ENCODE data around the gene RGS5. TPM values are rescaled to one million over a fixed set of nuclear protein-coding genes. Genes with fewer than 3 reads are reported as not detected.

RGS5 gene
- total RNA-seq, 1 donor from 2014 or later, result 94.0 TPM

- no peak for DNase-seq (ENCODE audit: extremely low spot score in 2 of 2)
- Histone ChIP-seq H3K4me1 (no peaks in the 10 kb centered on the region), H3K9me3 (no peaks in the 10 kb centered on the region), H3K36me3 (no peaks in the 10 kb centered on the region), H3K27ac (no peak overlapping the region), H3K4me3 (no peak overlapping the region), H3K27me3 (no peaks in the 10 kb centered on the region)
- no peak for TF ChIP-seq POLR2A (IDR thresholded peaks at IDR 0.05)
- TF ChIP-seq, protein P1, sequence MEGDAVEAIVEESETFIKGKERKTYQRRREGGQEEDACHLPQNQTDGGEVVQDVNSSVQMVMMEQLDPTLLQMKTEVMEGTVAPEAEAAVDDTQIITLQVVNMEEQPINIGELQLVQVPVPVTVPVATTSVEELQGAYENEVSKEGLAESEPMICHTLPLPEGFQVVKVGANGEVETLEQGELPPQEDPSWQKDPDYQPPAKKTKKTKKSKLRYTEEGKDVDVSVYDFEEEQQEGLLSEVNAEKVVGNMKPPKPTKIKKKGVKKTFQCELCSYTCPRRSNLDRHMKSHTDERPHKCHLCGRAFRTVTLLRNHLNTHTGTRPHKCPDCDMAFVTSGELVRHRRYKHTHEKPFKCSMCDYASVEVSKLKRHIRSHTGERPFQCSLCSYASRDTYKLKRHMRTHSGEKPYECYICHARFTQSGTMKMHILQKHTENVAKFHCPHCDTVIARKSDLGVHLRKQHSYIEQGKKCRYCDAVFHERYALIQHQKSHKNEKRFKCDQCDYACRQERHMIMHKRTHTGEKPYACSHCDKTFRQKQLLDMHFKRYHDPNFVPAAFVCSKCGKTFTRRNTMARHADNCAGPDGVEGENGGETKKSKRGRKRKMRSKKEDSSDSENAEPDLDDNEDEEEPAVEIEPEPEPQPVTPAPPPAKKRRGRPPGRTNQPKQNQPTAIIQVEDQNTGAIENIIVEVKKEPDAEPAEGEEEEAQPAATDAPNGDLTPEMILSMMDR (IDR thresholded peaks at IDR 0.05), result no peak
- TF ChIP-seq POLR2AphosphoS5 (IDR thresholded peaks at IDR 0.05; ENCODE audit: insufficient read depth in 1 of 2, low read depth in 1 of 2), result no peak
- intact Hi-C loops (cut with DNase I), result no loop called here
These were observed 14.9 kb downstream of the RGS5 start for GRCh38 chr1:163187849-163188248.

DNA sequence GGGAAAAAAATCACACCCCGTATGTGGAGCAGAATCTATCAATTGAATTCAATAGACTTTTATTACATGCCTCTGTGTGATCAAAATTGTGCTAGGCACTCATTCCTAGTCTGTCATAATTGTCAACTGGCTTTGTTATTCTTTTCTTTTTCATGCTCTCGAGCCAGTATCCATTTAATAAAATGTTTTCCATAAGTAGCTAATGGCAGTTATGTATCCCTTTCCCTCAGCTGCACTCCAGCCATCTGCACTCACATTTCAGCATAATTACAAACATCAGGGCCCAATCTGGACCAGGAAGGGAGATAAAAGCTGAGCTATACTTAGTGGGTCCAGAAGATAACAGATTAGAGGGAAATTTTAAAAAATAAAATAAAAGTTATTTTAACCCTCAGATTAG, 15.9 kb downstream of the RGS5 start:
- no peak overlapping the region for H3K4me3 ChIP-seq
- intact Hi-C loops (cut with DNase I), result no loop called here
- H3K9me3 ChIP-seq, result no peaks in the 10 kb centered on the region
- no peak for DNase-seq (ENCODE audit: extremely low spot score in 2 of 2)
- H3K4me1 ChIP-seq, result no peaks in the 10 kb centered on the region
- H3K36me3 ChIP-seq, result no peaks in the 10 kb centered on the region
- TF ChIP-seq POLR2AphosphoS5 (IDR thresholded peaks at IDR 0.05; ENCODE audit: insufficient read depth in 1 of 2, low read depth in 1 of 2), result no peak
- TF ChIP-seq POLR2A (IDR thresholded peaks at IDR 0.05), result no peak
- TF ChIP-seq, protein P1 (IDR thresholded peaks at IDR 0.05), result no peak
- H3K27me3 ChIP-seq, result no peaks in the 10 kb centered on the region
- no peak overlapping the region for H3K27ac ChIP-seq

DNA sequence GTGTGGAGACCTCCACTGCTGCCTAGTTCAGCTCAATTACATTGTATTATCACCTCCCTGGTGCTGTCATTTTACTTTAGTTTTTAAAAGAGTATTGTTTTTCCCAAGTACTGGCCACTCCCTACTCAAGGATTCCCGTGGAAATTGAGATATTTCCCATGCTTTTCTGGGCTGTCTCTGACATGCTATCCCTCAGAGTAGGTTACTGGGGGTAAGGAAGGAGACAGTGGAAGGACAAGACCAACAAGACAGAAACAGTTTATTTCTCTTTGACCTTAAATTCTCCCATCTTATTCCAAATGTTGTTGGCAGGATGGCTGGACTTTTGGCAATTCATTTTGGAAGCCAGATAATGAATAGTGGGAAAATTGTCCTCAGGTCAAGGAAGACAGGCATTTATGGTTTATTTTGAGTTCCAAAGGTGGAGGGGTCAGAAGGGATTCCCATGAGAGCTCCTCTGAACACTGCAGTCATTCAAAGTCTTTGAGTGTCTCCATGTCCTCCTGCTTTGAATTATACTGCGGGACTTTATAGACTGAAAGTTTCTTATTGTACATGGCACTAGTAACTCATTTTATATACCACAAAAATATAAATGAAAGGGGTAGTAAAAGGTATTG, 20.3 kb downstream of the RGS5 start:
- H3K9me3 ChIP-seq, result no peaks in the 10 kb centered on the region
- intact Hi-C loops (cut with DNase I), result no loop called here
- no peak overlapping the region for H3K4me3 ChIP-seq
- TF ChIP-seq POLR2AphosphoS5 (IDR thresholded peaks at IDR 0.05; ENCODE audit: insufficient read depth in 1 of 2, low read depth in 1 of 2) (no peak), POLR2A (IDR thresholded peaks at IDR 0.05) (no peak)
- TF ChIP-seq, protein P1 (IDR thresholded peaks at IDR 0.05), result no peak
- no peak overlapping the region for H3K27ac ChIP-seq
- H3K4me1 ChIP-seq, result no peaks in the 10 kb centered on the region
- H3K27me3 ChIP-seq, result no peaks in the 10 kb centered on the region
- DNase-seq (ENCODE audit: extremely low spot score in 2 of 2), result no peak
- no peaks in the 10 kb centered on the region for H3K36me3 ChIP-seq

- H3K4me1 ChIP-seq, result peaks cover 9% of the 10 kb centered on the region
- no peaks in the 10 kb centered on the region for H3K27me3 ChIP-seq
- no peaks in the 10 kb centered on the region for H3K9me3 ChIP-seq
- no peak overlapping the region for H3K4me3 ChIP-seq
- H3K27ac ChIP-seq, result no peak overlapping the region
- intact Hi-C loops (cut with DNase I), result loop anchor here (10.0 kb wide), 1 partner anchor 104 kb away; no protein-coding TSS in a partner anchor
- TF ChIP-seq POLR2A (IDR thresholded peaks at IDR 0.05) (no peak), POLR2AphosphoS5 (IDR thresholded peaks at IDR 0.05; ENCODE audit: insufficient read depth in 1 of 2, low read depth in 1 of 2) (no peak)
- TF ChIP-seq, protein P1 (IDR thresholded peaks at IDR 0.05), result no peak
- no peaks in the 10 kb centered on the region for H3K36me3 ChIP-seq
- no peak for DNase-seq (ENCODE audit: extremely low spot score in 2 of 2)
These were observed 24.1 kb downstream of the RGS5 start for GRCh38 chr1:163178628-163179027.

- Histone ChIP-seq H3K27ac (no peak overlapping the region), H3K4me1 (peaks cover 9% of the 10 kb centered on the region), H3K36me3 (no peaks in the 10 kb centered on the region), H3K4me3 (no peak overlapping the region), H3K27me3 (no peaks in the 10 kb centered on the region), H3K9me3 (no peaks in the 10 kb centered on the region)
- intact Hi-C loops (cut with DNase I), result loop anchor here (10.0 kb wide), 1 partner anchor 102 kb away; no protein-coding TSS in a partner anchor
- no peak for TF ChIP-seq POLR2AphosphoS5 (IDR thresholded peaks at IDR 0.05; ENCODE audit: insufficient read depth in 1 of 2, low read depth in 1 of 2)
- no peak for DNase-seq (ENCODE audit: extremely low spot score in 2 of 2)
These were observed 25.9 kb downstream of the RGS5 start for GRCh38 chr1:163176797-163177196.
